ENCODE results near the gene PHKB.
"Not testable (repeated sequence)": the region's sequence is repeated elsewhere in the genome, so short reads cannot be mapped to it uniquely, and the experiment has no call there.

The PHKB gene

DNA sequence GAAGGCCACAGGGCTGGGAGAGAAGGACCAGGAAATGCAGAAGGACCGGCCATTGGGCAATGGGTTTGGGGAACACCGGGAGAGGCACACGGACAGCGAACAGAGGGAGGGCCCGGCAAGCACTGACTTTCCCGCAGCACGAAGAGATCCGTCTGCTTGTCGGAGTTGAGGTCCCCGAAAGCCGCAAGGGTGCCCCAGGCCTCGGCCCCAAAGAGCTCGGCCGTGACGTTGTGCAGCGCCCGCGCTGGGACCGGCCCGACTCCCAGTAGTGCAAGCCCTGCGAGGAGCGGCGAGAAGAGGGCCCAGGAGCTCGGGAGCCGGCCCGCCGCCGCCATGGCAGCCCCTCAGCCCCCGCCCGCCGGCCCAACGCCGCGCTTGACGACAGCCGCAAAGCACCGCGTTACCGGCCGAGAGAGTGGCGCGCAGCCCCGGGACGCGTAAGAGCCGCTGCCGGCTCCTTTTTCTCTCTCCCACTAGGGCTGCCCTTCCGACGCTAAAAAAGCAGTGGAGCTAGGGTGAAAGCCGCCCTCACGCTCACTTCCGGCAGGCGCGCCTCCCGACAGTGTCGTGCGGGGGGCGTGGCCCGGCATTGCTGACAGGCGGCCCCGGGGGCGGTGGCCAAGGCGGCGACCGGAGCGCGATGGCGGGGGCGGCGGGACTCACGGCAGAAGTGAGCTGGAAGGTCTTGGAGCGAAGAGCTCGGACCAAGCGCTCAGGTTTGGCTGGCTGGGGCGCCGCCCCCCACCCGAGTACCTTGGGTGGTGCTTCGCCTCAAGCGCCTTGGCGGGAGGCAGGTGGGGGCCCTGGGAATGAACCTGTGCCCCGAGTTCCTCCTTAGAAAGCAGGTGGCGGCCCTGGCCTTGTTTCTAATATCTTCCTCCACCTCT is at the start of gene PHKB, which contains the start of gene ITFG1:
TSS of gene PHKB (plus strand) at position 621 of the 887 bp plus-strand sequence. CDS start at position 641, 20 bp downstream.
TSS of gene ITFG1 (minus strand) at position 353 of the 887 bp plus-strand sequence. CDS start at position 335, 18 bp downstream.
- in situ Hi-C loops (cut with MboI; ENCODE audit: low sequenced_read_pairs), result no loop called here
- peaks cover 14% of the 10 kb centered on the region for H3K36me3 ChIP-seq (replicated peaks)
- no peaks in the 10 kb centered on the region for H3K27me3 ChIP-seq (ENCODE audit: low read depth)
- peaks cover 31% of the 10 kb centered on the region for H3K4me1 ChIP-seq
- H3K9me3 ChIP-seq, result no peaks in the 10 kb centered on the region
- H3K4me3 ChIP-seq, result peak within 1 kb of the TSS; percentile 84
- DNase-seq (ENCODE audit: low spot score in 2 of 2), result peak; percentile 88 to 96

DNA sequence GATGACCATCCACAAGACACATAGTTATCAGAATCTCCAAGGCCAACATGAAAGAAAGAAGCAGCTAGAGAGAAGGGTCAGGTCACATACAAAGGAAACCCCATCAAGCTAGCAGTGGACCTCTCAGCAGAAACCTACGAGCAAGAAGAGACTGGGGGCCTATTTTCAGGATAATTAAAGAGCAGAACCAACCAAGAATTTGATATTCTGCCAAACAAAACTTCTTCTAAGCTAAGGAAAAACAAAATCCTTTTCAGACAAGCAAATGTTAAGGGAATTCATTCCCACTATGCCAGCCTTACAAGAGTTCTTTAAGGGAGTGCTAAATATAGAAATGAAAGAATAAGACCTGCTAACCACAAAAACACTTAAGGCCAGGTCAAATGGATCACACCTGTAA is 48.1 kb upstream of the PHKB start:
- Histone ChIP-seq H3K27me3 (ENCODE audit: low read depth) (no peaks in the 10 kb centered on the region), H3K36me3 (replicated peaks) (no peaks in the 10 kb centered on the region), H3K4me3 (no peak overlapping the region), H3K9me3 (no peaks in the 10 kb centered on the region), H3K4me1 (peaks cover 5% of the 10 kb centered on the region)
- DNase-seq (ENCODE audit: low spot score in 2 of 2), result no peak
- in situ Hi-C loops (cut with MboI; ENCODE audit: low sequenced_read_pairs), result no loop called here

DNA sequence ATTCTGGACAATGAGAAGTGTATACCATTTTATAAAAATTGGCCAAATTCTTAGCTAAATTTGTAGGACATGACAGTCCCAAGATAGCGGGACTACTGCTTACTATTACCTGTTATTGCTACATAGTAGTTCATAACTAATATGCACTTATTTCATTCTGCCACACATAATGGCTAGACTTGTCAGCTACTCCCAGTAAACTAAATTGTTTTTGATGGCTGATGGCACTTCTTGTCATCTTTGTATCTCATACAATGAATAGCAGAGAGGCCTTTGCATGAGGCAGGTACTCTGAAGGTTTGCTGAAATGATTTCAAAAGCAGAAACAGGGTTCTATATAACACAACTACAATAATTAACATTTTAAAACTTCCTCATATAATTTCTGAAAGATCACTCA is 44.3 kb upstream of the PHKB start:
- in situ Hi-C loops (cut with MboI; ENCODE audit: low sequenced_read_pairs), result no loop called here
- Histone ChIP-seq H3K4me1 (peaks cover 15% of the 10 kb centered on the region), H3K36me3 (replicated peaks) (no peaks in the 10 kb centered on the region), H3K27me3 (ENCODE audit: low read depth) (no peaks in the 10 kb centered on the region), H3K9me3 (no peaks in the 10 kb centered on the region), H3K4me3 (no peak overlapping the region)
- no peak for DNase-seq (ENCODE audit: low spot score in 2 of 2)

DNA sequence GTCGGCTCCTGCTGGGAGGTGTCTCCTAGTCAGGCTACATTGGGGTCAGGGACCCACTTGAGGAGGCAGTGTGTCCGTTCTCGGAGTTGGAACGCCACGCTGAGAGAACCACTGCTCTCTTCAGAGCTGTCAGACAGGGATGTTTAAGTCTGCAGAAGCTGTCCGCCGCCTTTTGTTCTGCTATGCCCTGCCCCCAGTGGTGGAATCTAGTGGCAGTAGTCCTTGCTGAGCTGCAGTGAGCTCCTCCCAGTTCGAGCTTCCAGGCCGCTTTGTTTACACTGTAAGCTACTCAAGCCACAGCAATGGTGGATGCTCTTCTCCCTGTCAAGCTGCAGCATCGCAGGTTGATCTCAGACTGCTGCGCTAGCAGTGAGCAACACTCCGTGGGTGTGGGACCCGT is 36.3 kb upstream of the PHKB start:
- H3K4me3 ChIP-seq, result no peak overlapping the region
- H3K36me3 ChIP-seq (replicated peaks), result peaks cover 10% of the 10 kb centered on the region
- H3K27me3 ChIP-seq (ENCODE audit: low read depth), result no peaks in the 10 kb centered on the region
- in situ Hi-C loops (cut with MboI; ENCODE audit: low sequenced_read_pairs), result no loop called here
- H3K4me1 ChIP-seq, result no peaks in the 10 kb centered on the region
- peak in 1 of 2 experiments; percentile 18 for DNase-seq (ENCODE audit: low spot score in 2 of 2)
- H3K9me3 ChIP-seq, result no peaks in the 10 kb centered on the region

DNA sequence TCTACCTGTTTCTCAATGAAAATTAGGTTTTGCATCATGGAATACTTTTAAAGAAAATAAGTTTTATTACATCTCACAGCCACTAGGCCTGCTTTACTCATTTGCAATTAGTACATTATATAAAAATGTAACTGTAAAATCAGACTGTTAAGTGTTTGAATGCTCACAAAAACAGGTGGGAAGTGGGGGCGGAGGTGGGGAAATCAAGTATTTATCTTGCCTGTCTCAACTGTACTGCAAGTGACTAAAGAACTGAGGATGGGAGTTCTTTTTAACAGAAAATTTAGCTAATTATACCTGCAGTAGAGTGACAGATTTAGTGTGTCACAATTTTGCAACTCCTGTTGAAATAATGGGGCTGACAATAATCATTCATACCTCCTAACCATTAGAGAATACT is 34.3 kb upstream of the PHKB start:
- DNase-seq (ENCODE audit: low spot score in 2 of 2), result no peak
- in situ Hi-C loops (cut with MboI; ENCODE audit: low sequenced_read_pairs), result no loop called here
- H3K4me1 ChIP-seq, result no peaks in the 10 kb centered on the region
- no peaks in the 10 kb centered on the region for H3K27me3 ChIP-seq (ENCODE audit: low read depth)
- H3K9me3 ChIP-seq, result no peaks in the 10 kb centered on the region
- H3K36me3 ChIP-seq (replicated peaks), result peaks cover 10% of the 10 kb centered on the region
- no peak overlapping the region for H3K4me3 ChIP-seq

DNA sequence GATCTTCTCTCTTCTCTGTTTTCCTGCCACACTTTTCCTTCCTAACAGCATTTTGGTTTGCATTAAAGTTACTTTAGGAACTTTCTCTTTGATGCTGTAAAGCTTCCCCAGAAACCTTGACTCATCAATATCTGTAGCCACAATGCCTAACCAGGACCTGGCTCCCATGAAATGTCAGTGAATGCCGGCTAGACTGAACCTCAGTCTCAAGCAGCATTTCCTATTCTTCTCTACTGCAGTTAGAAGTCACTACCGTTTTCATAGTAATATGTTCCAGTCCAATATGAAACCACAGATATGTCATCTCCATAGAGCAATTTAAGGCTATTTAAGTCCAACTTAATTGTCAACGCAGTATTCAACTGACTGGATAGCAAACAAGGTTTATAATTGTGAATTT is 29.2 kb upstream of the PHKB start:
- no peak for DNase-seq (ENCODE audit: low spot score in 2 of 2)
- in situ Hi-C loops (cut with MboI; ENCODE audit: low sequenced_read_pairs), result no loop called here
- H3K4me1 ChIP-seq, result peaks cover 3% of the 10 kb centered on the region; the same call in 1 of the 2 replicates

DNA sequence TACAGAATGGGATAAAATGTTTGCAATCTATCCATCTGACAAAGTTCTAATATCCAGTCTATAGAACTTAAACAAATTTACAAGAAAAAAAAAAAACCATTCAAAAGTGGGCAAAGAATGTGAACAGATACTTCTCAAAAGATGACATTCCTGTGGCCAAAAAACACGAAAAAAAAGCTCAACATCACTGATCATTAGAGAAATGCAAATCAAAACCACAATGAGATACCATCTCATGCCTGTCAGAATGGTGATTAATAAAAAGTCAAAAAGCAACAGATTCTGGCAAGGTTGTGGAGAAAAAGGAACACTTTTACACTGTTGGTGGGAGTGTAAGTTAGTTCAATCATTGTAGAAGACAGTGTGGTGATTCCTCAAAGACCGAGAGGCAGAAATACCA is 26.9 kb upstream of the PHKB start:
- H3K27me3 ChIP-seq (ENCODE audit: low read depth); H3K36me3 ChIP-seq (replicated peaks); DNase-seq (ENCODE audit: low spot score in 2 of 2); H3K4me3 ChIP-seq; H3K4me1 ChIP-seq; H3K9me3 ChIP-seq; in situ Hi-C loops (cut with MboI; ENCODE audit: low sequenced_read_pairs): not testable (repeated sequence)

More for the DNA sequence above, 29.2 kb upstream of the PHKB start:
- Histone ChIP-seq H3K4me3 (no peak overlapping the region), H3K36me3 (replicated peaks) (no peaks in the 10 kb centered on the region; the same call in 1 of the 2 replicates), H3K27me3 (ENCODE audit: low read depth) (no peaks in the 10 kb centered on the region), H3K9me3 (no peaks in the 10 kb centered on the region)

DNA sequence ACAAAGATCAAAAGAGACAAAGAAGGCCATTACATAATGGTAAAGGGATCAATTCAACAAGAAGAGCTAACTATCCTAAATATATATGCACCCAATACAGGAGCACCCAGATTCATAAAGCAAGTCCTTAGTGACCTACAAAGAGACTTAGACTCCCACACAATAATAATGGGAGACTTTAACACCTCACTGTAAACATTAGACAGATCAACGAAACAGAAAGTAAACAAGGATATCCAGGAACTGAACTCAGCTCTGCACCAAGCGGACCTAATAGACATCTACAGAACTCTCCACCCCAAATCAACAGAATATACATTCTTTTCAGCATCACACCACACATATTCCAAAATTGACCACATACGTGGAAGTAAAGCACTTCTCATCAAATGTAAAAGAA is 21.1 kb upstream of the PHKB start:
- in situ Hi-C loops (cut with MboI; ENCODE audit: low sequenced_read_pairs); H3K36me3 ChIP-seq (replicated peaks); H3K4me1 ChIP-seq; DNase-seq (ENCODE audit: low spot score in 2 of 2); H3K4me3 ChIP-seq; H3K27me3 ChIP-seq (ENCODE audit: low read depth); H3K9me3 ChIP-seq: not testable (repeated sequence)

DNA sequence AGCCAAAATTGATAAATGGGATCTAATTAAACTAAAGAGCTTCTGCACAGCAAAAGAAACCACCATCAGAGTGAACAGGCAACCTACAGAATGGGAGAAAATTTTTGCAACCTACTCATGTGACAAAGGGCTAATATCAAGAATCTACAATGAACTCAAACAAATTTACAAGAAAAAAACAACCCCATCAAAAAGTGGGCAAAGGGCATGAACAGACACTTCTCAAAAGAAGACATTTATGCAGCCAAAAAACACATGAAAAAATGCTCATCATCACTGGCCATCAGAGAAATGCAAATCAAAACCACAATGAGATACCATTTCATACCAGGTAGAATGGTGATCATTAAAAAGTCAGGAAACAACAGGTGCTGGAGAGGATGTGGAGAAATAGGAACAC is 18.2 kb upstream of the PHKB start:
- H3K9me3 ChIP-seq; in situ Hi-C loops (cut with MboI; ENCODE audit: low sequenced_read_pairs); H3K27me3 ChIP-seq (ENCODE audit: low read depth); H3K4me3 ChIP-seq; H3K36me3 ChIP-seq (replicated peaks); H3K4me1 ChIP-seq; DNase-seq (ENCODE audit: low spot score in 2 of 2): not testable (repeated sequence)

DNA sequence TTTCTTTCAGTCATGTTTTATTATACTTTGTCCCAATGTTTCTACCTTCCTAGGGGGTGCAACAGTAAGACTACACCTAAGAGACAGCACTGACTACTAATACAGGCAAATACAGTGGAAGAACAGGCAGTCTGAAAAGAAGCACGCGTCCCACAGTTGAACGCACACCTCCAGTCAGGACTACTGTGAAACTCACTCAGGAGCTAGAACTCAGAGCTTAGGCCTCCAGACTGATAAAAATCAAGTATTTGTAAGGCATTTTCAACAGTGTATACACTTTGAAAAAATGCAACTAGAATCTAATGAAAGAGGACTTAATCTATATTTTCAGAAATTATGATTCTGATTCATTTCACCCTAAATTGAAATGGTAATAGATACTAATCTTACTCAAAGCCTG is 14.7 kb upstream of the PHKB start:
- in situ Hi-C loops (cut with MboI; ENCODE audit: low sequenced_read_pairs), result no loop called here
- no peak overlapping the region for H3K4me3 ChIP-seq
- no peak for DNase-seq (ENCODE audit: low spot score in 2 of 2)

DNA sequence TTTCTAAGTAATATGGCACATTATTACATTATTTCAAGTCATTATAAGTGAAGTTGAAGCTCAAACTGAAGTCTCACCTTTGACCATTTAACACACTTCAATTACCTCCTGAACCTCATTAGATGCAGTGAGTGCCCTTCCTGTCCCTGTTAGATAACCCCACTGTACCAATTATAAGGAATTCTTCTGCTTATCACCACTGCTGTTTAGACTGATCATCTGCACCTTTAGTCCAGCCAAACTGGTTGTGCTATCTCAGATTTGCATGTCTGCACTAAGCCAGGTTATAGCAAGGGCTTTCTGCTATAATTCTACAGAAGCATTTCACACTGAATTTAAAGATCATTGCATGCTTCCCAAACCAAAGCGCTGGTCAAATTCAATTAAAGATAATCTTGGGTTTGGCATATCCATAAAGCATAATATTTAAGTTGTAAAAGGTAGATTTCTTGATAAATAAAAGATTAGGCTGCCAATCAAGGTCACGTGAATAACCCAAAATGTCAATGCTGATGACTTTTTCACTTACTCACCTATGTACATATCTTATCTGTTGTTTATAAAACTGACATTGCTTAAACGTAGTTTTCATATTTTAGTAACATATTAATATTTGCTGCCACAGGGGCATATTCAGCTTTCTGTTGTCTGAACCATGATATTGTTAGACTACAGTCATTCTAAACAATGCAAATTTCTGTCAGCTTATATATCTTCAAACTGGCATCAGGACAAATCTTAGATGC is 12.1 kb upstream of the PHKB start:
- H3K9me3 ChIP-seq, result no peaks in the 10 kb centered on the region
- peaks cover 38% of the 10 kb centered on the region for H3K36me3 ChIP-seq (replicated peaks)
- in situ Hi-C loops (cut with MboI; ENCODE audit: low sequenced_read_pairs), result no loop called here
- H3K4me3 ChIP-seq, result no peak overlapping the region
- DNase-seq (ENCODE audit: low spot score in 2 of 2), result no peak
- H3K27me3 ChIP-seq (ENCODE audit: low read depth), result no peaks in the 10 kb centered on the region
- H3K4me1 ChIP-seq, result no peaks in the 10 kb centered on the region

More for the DNA sequence above, 14.7 kb upstream of the PHKB start:
- H3K9me3 ChIP-seq, result no peaks in the 10 kb centered on the region
- peaks cover 12% of the 10 kb centered on the region for H3K36me3 ChIP-seq (replicated peaks)
- H3K4me1 ChIP-seq, result no peaks in the 10 kb centered on the region
- H3K27me3 ChIP-seq (ENCODE audit: low read depth), result no peaks in the 10 kb centered on the region

DNA sequence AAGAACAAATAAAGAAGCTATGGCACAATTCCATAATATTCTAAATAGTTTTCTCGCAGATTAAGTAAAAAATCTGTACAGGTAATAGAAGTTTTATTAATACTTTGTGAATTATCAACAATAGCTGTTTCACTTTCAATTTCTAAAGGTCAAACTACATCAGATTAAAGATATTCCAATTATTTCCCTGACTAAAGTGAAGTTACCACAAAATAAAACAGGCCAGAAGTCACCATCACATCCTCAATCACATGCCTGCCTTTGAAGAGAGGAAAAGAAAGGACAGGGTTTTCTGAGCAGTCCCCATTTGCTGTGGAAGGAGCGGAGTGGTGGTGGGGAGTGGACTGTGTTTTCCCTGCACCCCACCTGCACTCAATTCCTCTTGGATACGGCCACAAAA is 11.3 kb upstream of the PHKB start:
- Histone ChIP-seq H3K36me3 (replicated peaks) (peaks cover 41% of the 10 kb centered on the region), H3K9me3 (no peaks in the 10 kb centered on the region), H3K27me3 (ENCODE audit: low read depth) (no peaks in the 10 kb centered on the region), H3K4me1 (no peaks in the 10 kb centered on the region), H3K4me3 (no peak overlapping the region)
- DNase-seq (ENCODE audit: low spot score in 2 of 2), result no peak
- in situ Hi-C loops (cut with MboI; ENCODE audit: low sequenced_read_pairs), result no loop called here

DNA sequence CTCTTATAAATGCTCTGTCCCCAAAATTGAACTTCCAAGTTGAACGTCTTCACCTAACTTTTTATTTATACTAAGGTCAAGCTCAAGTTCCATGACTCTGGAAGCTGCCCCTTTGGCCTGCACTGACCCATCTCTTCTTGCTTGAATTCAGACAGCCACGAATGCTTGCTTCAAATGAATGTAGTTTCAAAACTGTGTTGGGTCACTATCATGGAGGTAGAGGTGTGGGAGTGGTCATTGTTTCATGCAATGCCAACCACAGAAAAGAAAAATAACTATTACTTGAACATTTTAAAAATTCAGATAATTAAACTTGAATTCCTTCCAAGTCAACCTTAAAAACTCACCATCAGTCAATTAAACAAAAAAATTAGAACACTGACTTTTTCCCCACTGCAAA is 2.8 kb upstream of the PHKB start:
- DNase-seq (ENCODE audit: low spot score in 2 of 2), result no peak
- Histone ChIP-seq H3K4me1 (peaks cover 12% of the 10 kb centered on the region), H3K4me3 (no peak overlapping the region), H3K36me3 (replicated peaks) (peaks cover 24% of the 10 kb centered on the region), H3K9me3 (no peaks in the 10 kb centered on the region), H3K27me3 (ENCODE audit: low read depth) (no peaks in the 10 kb centered on the region)
- in situ Hi-C loops (cut with MboI; ENCODE audit: low sequenced_read_pairs), result no loop called here

DNA sequence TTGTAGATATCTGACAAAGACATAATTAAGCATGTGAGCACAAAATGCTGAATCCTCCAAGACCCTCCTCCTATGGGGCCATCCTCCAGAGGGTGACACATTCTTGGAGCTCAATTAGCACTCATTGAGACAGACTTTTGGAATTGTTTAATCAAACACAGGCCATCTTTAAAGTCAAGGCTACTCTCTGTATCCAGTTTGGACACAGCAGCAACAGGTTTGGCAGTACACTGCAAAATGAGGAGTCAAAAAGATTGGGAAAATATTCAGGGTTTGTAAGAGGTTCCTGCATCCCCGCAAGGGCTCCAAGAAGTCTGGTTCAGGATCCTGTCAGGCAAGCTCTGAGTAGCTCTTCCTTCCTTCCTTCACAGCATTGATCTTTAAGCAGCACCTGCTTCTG is 1.5 kb upstream of the PHKB start:
- Histone ChIP-seq H3K9me3 (no peaks in the 10 kb centered on the region), H3K4me3 (peak overlapping the region; percentile 84), H3K27me3 (ENCODE audit: low read depth) (no peaks in the 10 kb centered on the region), H3K4me1 (peaks cover 22% of the 10 kb centered on the region), H3K36me3 (replicated peaks) (peaks cover 14% of the 10 kb centered on the region)
- in situ Hi-C loops (cut with MboI; ENCODE audit: low sequenced_read_pairs), result no loop called here
- no peak for DNase-seq (ENCODE audit: low spot score in 2 of 2)

Measured in HAP-1 (cell line).